Measurements from ENCODE around the gene S100A4. TPM values are rescaled to one million over a fixed set of nuclear protein-coding genes. Genes with fewer than 3 reads are reported as not detected.
"Not testable (repeated sequence)": the region's sequence is repeated elsewhere in the genome, so short reads cannot be mapped to it uniquely, and the experiment has no call there.

S100A4 gene
- total RNA-seq, 2 donors from 2014 or later = 96.1 to 198 TPM

- no peak overlapping the region for H3K27ac Mint-ChIP-seq
These were observed 31.5 kb upstream of the S100A4 start for GRCh38 chr1:153577138-153577537.

GRCh38 chr1:153575497-153575896 is 29.9 kb upstream of the S100A4 start:
- not testable (repeated sequence) for H3K9me3 Mint-ChIP-seq; H3K4me3 Mint-ChIP-seq; H3K36me3 Mint-ChIP-seq (ENCODE audit: insufficient read depth in 2 of 2); H3K27ac Mint-ChIP-seq; DNase-seq; ATAC-seq (replicated peaks in 1 of 2)
- peaks cover 27% of the 10 kb centered on the region for H3K27me3 Mint-ChIP-seq (ENCODE audit: low read depth)
- peaks cover 31% of the 10 kb centered on the region for H3K4me1 Mint-ChIP-seq (ENCODE audit: low read depth)

More at GRCh38 chr1:153577138-153577537, 31.5 kb upstream of the S100A4 start:
- H3K27me3 Mint-ChIP-seq (ENCODE audit: low read depth) = peaks cover 23% of the 10 kb centered on the region
- no peaks in the 10 kb centered on the region for H3K9me3 Mint-ChIP-seq
- no peak overlapping the region for H3K4me3 Mint-ChIP-seq
- ATAC-seq (replicated peaks in 1 of 2) (no peak), DNase-seq (no peak)
- H3K4me1 Mint-ChIP-seq (ENCODE audit: low read depth) = peaks cover 17% of the 10 kb centered on the region
- peaks cover 3% of the 10 kb centered on the region in 2 donors for H3K36me3 Mint-ChIP-seq (ENCODE audit: insufficient read depth in 2 of 2)

GRCh38 chr1:153575081-153575491 is 29.5 kb upstream of the S100A4 start:
- ATAC-seq (replicated peaks in 1 of 2); DNase-seq; H3K27ac Mint-ChIP-seq; H3K4me3 Mint-ChIP-seq; H3K9me3 Mint-ChIP-seq; H3K36me3 Mint-ChIP-seq (ENCODE audit: insufficient read depth in 2 of 2): not testable (repeated sequence)
- peaks cover 33% of the 10 kb centered on the region for H3K4me1 Mint-ChIP-seq (ENCODE audit: low read depth)
- H3K27me3 Mint-ChIP-seq (ENCODE audit: low read depth) = peaks cover 29% of the 10 kb centered on the region

GRCh38 chr1:153573351-153573750 is 27.7 kb upstream of the S100A4 start:
- DNase-seq (no peak), ATAC-seq (replicated peaks in 1 of 2) (no peak)
- Mint-ChIP-seq H3K27me3 (ENCODE audit: low read depth) (peaks cover 17% of the 10 kb centered on the region), H3K9me3 (no peaks in the 10 kb centered on the region), H3K27ac (peak overlapping the region; percentile 97), H3K4me3 (peak overlapping the region; percentile 48 to 82), H3K36me3 (ENCODE audit: insufficient read depth in 2 of 2) (peaks cover 3% of the 10 kb centered on the region in 2 donors), H3K4me1 (ENCODE audit: low read depth) (peaks cover 48% of the 10 kb centered on the region)

- Mint-ChIP-seq H3K36me3 (ENCODE audit: insufficient read depth in 2 of 2) (peaks cover 3% of the 10 kb centered on the region in 2 donors), H3K4me3 (peak overlapping the region; percentile 0 to 82), H3K27ac (peak overlapping the region; percentile 97), H3K9me3 (no peaks in the 10 kb centered on the region), H3K4me1 (ENCODE audit: low read depth) (peaks cover 56% of the 10 kb centered on the region), H3K27me3 (ENCODE audit: low read depth) (peaks cover 9% of the 10 kb centered on the region)
- DNase-seq = peak; percentile 61 to 67
- peak; percentile 80 to 81 for ATAC-seq (replicated peaks in 1 of 2)
These were observed 27.0 kb upstream of the S100A4 start for GRCh38 chr1:153572569-153573015.

GRCh38 chr1:153571706-153572105 is 26.1 kb upstream of the S100A4 start:
- Mint-ChIP-seq H3K36me3 (ENCODE audit: insufficient read depth in 2 of 2) (peaks cover 3% of the 10 kb centered on the region in 2 donors), H3K4me3 (peak overlapping the region; percentile 31 to 44), H3K4me1 (ENCODE audit: low read depth) (peaks cover 65% of the 10 kb centered on the region), H3K9me3 (no peaks in the 10 kb centered on the region), H3K27ac (peak overlapping the region; percentile 61), H3K27me3 (ENCODE audit: low read depth) (peaks cover 6% of the 10 kb centered on the region)
- no peak for ATAC-seq (replicated peaks in 1 of 2)
- no peak for DNase-seq

GRCh38 chr1:153570874-153571273 is 25.3 kb upstream of the S100A4 start:
- ATAC-seq (replicated peaks in 1 of 2) (no peak), DNase-seq (no peak)
- Mint-ChIP-seq H3K27ac (no peak overlapping the region), H3K4me3 (no peak overlapping the region), H3K27me3 (ENCODE audit: low read depth) (peaks cover 6% of the 10 kb centered on the region), H3K36me3 (ENCODE audit: insufficient read depth in 2 of 2) (peaks cover 3% of the 10 kb centered on the region in 2 donors), H3K4me1 (ENCODE audit: low read depth) (peaks cover 73% of the 10 kb centered on the region), H3K9me3 (no peaks in the 10 kb centered on the region)

GRCh38 chr1:153569465-153569864 is 23.9 kb upstream of the S100A4 start:
- ATAC-seq (replicated peaks in 1 of 2) (no peak), DNase-seq (no peak)
- Mint-ChIP-seq H3K36me3 (ENCODE audit: insufficient read depth in 2 of 2) (peaks cover 3% of the 10 kb centered on the region in 2 donors), H3K27me3 (ENCODE audit: low read depth) (peaks cover 6% of the 10 kb centered on the region), H3K9me3 (no peaks in the 10 kb centered on the region), H3K4me3 (peak overlapping the region in 1 of 2 donors; percentile 12), H3K4me1 (ENCODE audit: low read depth) (peaks cover 84% of the 10 kb centered on the region), H3K27ac (no peak overlapping the region)

- ATAC-seq (replicated peaks in 1 of 2) = peak; percentile 3 to 22
- peaks cover 81% of the 10 kb centered on the region for H3K4me1 Mint-ChIP-seq (ENCODE audit: low read depth)
These were observed 22.9 kb upstream of the S100A4 start for GRCh38 chr1:153568367-153569099.

GRCh38 chr1:153567621-153568366 is 22.2 kb upstream of the S100A4 start:
- ATAC-seq (replicated peaks in 1 of 2) (peak; percentile 57 to 69), DNase-seq (peak; percentile 78 to 89)
- Mint-ChIP-seq H3K36me3 (ENCODE audit: insufficient read depth in 2 of 2) (no peaks in the 10 kb centered on the region), H3K27me3 (ENCODE audit: low read depth) (peaks cover 6% of the 10 kb centered on the region), H3K27ac (peak overlapping the region; percentile 83), H3K4me1 (ENCODE audit: low read depth) (peaks cover 73% of the 10 kb centered on the region), H3K9me3 (no peaks in the 10 kb centered on the region), H3K4me3 (peak overlapping the region; percentile 63 to 78)

More at GRCh38 chr1:153568367-153569099, 22.9 kb upstream of the S100A4 start:
- peaks cover 3% of the 10 kb centered on the region in 2 donors for H3K36me3 Mint-ChIP-seq (ENCODE audit: insufficient read depth in 2 of 2)
- H3K27me3 Mint-ChIP-seq (ENCODE audit: low read depth) = peaks cover 6% of the 10 kb centered on the region
- H3K27ac Mint-ChIP-seq = peak overlapping the region; percentile 83
- peak overlapping the region; percentile 63 to 78 for H3K4me3 Mint-ChIP-seq
- DNase-seq = peak; percentile 85 to 89
- no peaks in the 10 kb centered on the region for H3K9me3 Mint-ChIP-seq

- peak; percentile 83 to 85 for ATAC-seq (replicated peaks in 1 of 2)
- H3K27ac Mint-ChIP-seq = peak overlapping the region; percentile 71
- no peaks in the 10 kb centered on the region for H3K36me3 Mint-ChIP-seq (ENCODE audit: insufficient read depth in 2 of 2)
- H3K4me1 Mint-ChIP-seq (ENCODE audit: low read depth) = peaks cover 62% of the 10 kb centered on the region
- peak; percentile 93 to 95 for DNase-seq
- no peaks in the 10 kb centered on the region for H3K9me3 Mint-ChIP-seq
- peaks cover 6% of the 10 kb centered on the region for H3K27me3 Mint-ChIP-seq (ENCODE audit: low read depth)
- peak overlapping the region; percentile 64 to 68 for H3K4me3 Mint-ChIP-seq
These were observed 21.1 kb upstream of the S100A4 start for GRCh38 chr1:153566414-153567371.

All from activated T-cell treated with anti-CD3 and anti-CD28 coated beads, Interleukin-2, amount 50 U/mL, for 72 hours (primary cell).